ENCODE data around the gene WDPCP. TPM values are rescaled to one million over a fixed set of nuclear protein-coding genes. Genes with fewer than 3 reads are reported as not detected.
A peak's percentile ranks its signal among the peaks of the same experiment; 100 is the strongest.
"Not testable (repeated sequence)": the region's sequence is repeated elsewhere in the genome, so short reads cannot be mapped to it uniquely, and the experiment has no call there.

WDPCP gene
- total and polyA plus RNA-seq, 2 donors = 3.8 to 49.2 TPM

GRCh38 chr2:63580651-63581297 lies 7.5 kb downstream of the WDPCP start:
- no peaks in the 10 kb centered on the region for H3K4me1 ChIP-seq (ENCODE audit: insufficient read depth)
- no peak overlapping the region for H3K4me3 ChIP-seq (ENCODE audit: low read depth, low read length)
- H3K27ac ChIP-seq (ENCODE audit: low read depth) = no peak overlapping the region
- WGBS = 72% methylated on average over 4 of the region's 4 CpGs
- DNase-seq (ENCODE audit: extremely low spot score) = no peak
- H3K36me3 ChIP-seq (ENCODE audit: insufficient read depth) = no peaks in the 10 kb centered on the region

- no peak for DNase-seq (ENCODE audit: extremely low spot score)
- Histone ChIP-seq H3K4me1 (ENCODE audit: insufficient read depth) (no peaks in the 10 kb centered on the region), H3K4me3 (ENCODE audit: low read depth, low read length) (no peak overlapping the region), H3K36me3 (ENCODE audit: insufficient read depth) (no peaks in the 10 kb centered on the region), H3K27ac (ENCODE audit: low read depth) (no peak overlapping the region)
- 95% methylated on average over 3 of the region's 3 CpGs for WGBS
These were observed 9.5 kb downstream of the WDPCP start for GRCh38 chr2:63578767-63579166.

- H3K36me3 ChIP-seq (ENCODE audit: insufficient read depth) = no peaks in the 10 kb centered on the region
- H3K4me3 ChIP-seq (ENCODE audit: low read depth, low read length) = no peak overlapping the region
- H3K27ac ChIP-seq (ENCODE audit: low read depth) = no peak overlapping the region
- H3K4me1 ChIP-seq (ENCODE audit: insufficient read depth) = no peaks in the 10 kb centered on the region
- DNase-seq (ENCODE audit: extremely low spot score) = no peak
These were observed 11.7 kb downstream of the WDPCP start for GRCh38 chr2:63576546-63576945.

GRCh38 chr2:63573726-63574345 lies 14.4 kb downstream of the WDPCP start:
- H3K4me3 ChIP-seq (ENCODE audit: low read depth, low read length); H3K36me3 ChIP-seq (ENCODE audit: insufficient read depth); H3K4me1 ChIP-seq (ENCODE audit: insufficient read depth); H3K27ac ChIP-seq (ENCODE audit: low read depth); DNase-seq (ENCODE audit: extremely low spot score): not testable (repeated sequence)
- WGBS = 93% methylated on average over 13 of the region's 13 CpGs

- 98% methylated on average over 3 of the region's 3 CpGs for WGBS
- not testable (repeated sequence) for H3K4me3 ChIP-seq (ENCODE audit: low read depth, low read length); H3K4me1 ChIP-seq (ENCODE audit: insufficient read depth); H3K36me3 ChIP-seq (ENCODE audit: insufficient read depth); H3K27ac ChIP-seq (ENCODE audit: low read depth); DNase-seq (ENCODE audit: extremely low spot score)
These were observed 15.3 kb downstream of the WDPCP start for GRCh38 chr2:63573026-63573425.

GRCh38 chr2:63572001-63572400 lies 16.3 kb downstream of the WDPCP start:
- Histone ChIP-seq H3K4me1 (ENCODE audit: insufficient read depth) (no peaks in the 10 kb centered on the region), H3K4me3 (ENCODE audit: low read depth, low read length) (no peak overlapping the region), H3K36me3 (ENCODE audit: insufficient read depth) (no peaks in the 10 kb centered on the region), H3K27ac (ENCODE audit: low read depth) (no peak overlapping the region)
- 95% methylated on average over 2 of the region's 2 CpGs for WGBS
- DNase-seq (ENCODE audit: extremely low spot score) = no peak

- Histone ChIP-seq H3K4me3 (ENCODE audit: low read depth, low read length) (no peak overlapping the region), H3K4me1 (ENCODE audit: insufficient read depth) (no peaks in the 10 kb centered on the region), H3K27ac (ENCODE audit: low read depth) (no peak overlapping the region), H3K36me3 (ENCODE audit: insufficient read depth) (no peaks in the 10 kb centered on the region)
- DNase-seq (ENCODE audit: extremely low spot score) = no peak
- 72% methylated on average over 2 of the region's 2 CpGs for WGBS
These were observed 17.0 kb downstream of the WDPCP start for GRCh38 chr2:63571291-63571690.

- Histone ChIP-seq H3K36me3 (ENCODE audit: insufficient read depth) (no peaks in the 10 kb centered on the region), H3K4me1 (ENCODE audit: insufficient read depth) (no peaks in the 10 kb centered on the region), H3K4me3 (ENCODE audit: low read depth, low read length) (no peak overlapping the region), H3K27ac (ENCODE audit: low read depth) (no peak overlapping the region)
- no peak for DNase-seq (ENCODE audit: extremely low spot score)
These were observed 18.5 kb downstream of the WDPCP start for GRCh38 chr2:63569740-63570139.

GRCh38 chr2:63562751-63563150 lies 25.5 kb downstream of the WDPCP start:
- H3K36me3 ChIP-seq (ENCODE audit: insufficient read depth) = peaks cover 3% of the 10 kb centered on the region
- H3K27ac ChIP-seq (ENCODE audit: low read depth) = no peak overlapping the region
- H3K4me3 ChIP-seq (ENCODE audit: low read depth, low read length) = no peak overlapping the region
- no peaks in the 10 kb centered on the region for H3K4me1 ChIP-seq (ENCODE audit: insufficient read depth)
- no peak for DNase-seq (ENCODE audit: extremely low spot score)

GRCh38 chr2:63558922-63559321 lies 29.4 kb downstream of the WDPCP start:
- not testable (repeated sequence) for H3K36me3 ChIP-seq (ENCODE audit: insufficient read depth); H3K4me3 ChIP-seq (ENCODE audit: low read depth, low read length); H3K4me1 ChIP-seq (ENCODE audit: insufficient read depth); DNase-seq (ENCODE audit: extremely low spot score); H3K27ac ChIP-seq (ENCODE audit: low read depth)
- 86% methylated on average over 3 of the region's 3 CpGs for WGBS

GRCh38 chr2:63557819-63558218 lies 30.5 kb downstream of the WDPCP start:
- not testable (repeated sequence) for DNase-seq (ENCODE audit: extremely low spot score); H3K27ac ChIP-seq (ENCODE audit: low read depth); H3K4me1 ChIP-seq (ENCODE audit: insufficient read depth); H3K36me3 ChIP-seq (ENCODE audit: insufficient read depth); H3K4me3 ChIP-seq (ENCODE audit: low read depth, low read length)

- no peak overlapping the region for H3K4me3 ChIP-seq (ENCODE audit: low read depth, low read length)
- no peaks in the 10 kb centered on the region for H3K4me1 ChIP-seq (ENCODE audit: insufficient read depth)
- H3K36me3 ChIP-seq (ENCODE audit: insufficient read depth) = no peaks in the 10 kb centered on the region
- no peak overlapping the region for H3K27ac ChIP-seq (ENCODE audit: low read depth)
- WGBS = 94% methylated on average over 3 of the region's 3 CpGs
- no peak for DNase-seq (ENCODE audit: extremely low spot score)
These were observed 32.3 kb downstream of the WDPCP start for GRCh38 chr2:63555931-63556330.

- Histone ChIP-seq H3K4me3 (ENCODE audit: low read depth, low read length) (no peak overlapping the region), H3K4me1 (ENCODE audit: insufficient read depth) (no peaks in the 10 kb centered on the region), H3K36me3 (ENCODE audit: insufficient read depth) (no peaks in the 10 kb centered on the region), H3K27ac (ENCODE audit: low read depth) (no peak overlapping the region)
- 96% methylated on average over 7 of the region's 7 CpGs for WGBS
- DNase-seq (ENCODE audit: extremely low spot score) = no peak
These were observed 33.0 kb downstream of the WDPCP start for GRCh38 chr2:63555299-63555698.

GRCh38 chr2:63553049-63553448 lies 35.2 kb downstream of the WDPCP start:
- Histone ChIP-seq H3K27ac (ENCODE audit: low read depth) (no peak overlapping the region), H3K4me1 (ENCODE audit: insufficient read depth) (no peaks in the 10 kb centered on the region), H3K36me3 (ENCODE audit: insufficient read depth) (no peaks in the 10 kb centered on the region), H3K4me3 (ENCODE audit: low read depth, low read length) (no peak overlapping the region)
- DNase-seq (ENCODE audit: extremely low spot score) = peak; percentile 0
- WGBS = 62% methylated on average over 4 of the region's 4 CpGs

- 90% methylated on average over 2 of the region's 2 CpGs for WGBS
- DNase-seq (ENCODE audit: extremely low spot score) = no peak
- Histone ChIP-seq H3K27ac (ENCODE audit: low read depth) (no peak overlapping the region), H3K4me1 (ENCODE audit: insufficient read depth) (no peaks in the 10 kb centered on the region), H3K36me3 (ENCODE audit: insufficient read depth) (no peaks in the 10 kb centered on the region), H3K4me3 (ENCODE audit: low read depth, low read length) (no peak overlapping the region)
These were observed 43.3 kb downstream of the WDPCP start for GRCh38 chr2:63545023-63545422.

Measured in urinary bladder (tissue), 4 donors.